Measurements from ENCODE around the gene WDPCP.

DNA sequence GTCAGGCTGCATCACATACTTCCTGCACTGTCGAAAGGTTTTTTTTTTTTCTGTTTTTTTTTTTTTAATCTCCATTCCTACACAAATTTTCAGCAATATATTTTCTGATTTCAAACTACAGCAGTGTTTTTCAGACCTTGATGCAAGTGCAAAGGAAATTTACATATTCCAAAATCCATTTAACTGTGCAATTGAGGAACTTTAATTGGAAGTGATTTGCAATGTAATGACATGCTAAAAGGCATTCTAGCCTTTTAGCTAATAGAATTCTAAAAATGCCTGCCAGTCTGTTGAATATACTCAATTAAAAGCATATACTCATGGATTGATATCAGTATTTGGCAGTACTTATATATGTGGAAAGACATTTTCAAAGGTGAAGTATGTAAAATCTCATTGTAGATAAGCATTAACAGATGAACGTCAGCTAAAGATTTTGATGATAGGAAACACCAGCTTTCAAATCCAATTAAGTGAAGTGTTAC is 327.1 kb downstream of the WDPCP start:
- TF ChIP-seq MYC (IDR thresholded peaks at IDR 0.05; ENCODE audit: low read depth, low read length) (no peak), POLR2A (IDR thresholded peaks at IDR 0.05; ENCODE audit: extremely low read depth, insufficient read length) (no peak)
- TF ChIP-seq, protein P1, sequence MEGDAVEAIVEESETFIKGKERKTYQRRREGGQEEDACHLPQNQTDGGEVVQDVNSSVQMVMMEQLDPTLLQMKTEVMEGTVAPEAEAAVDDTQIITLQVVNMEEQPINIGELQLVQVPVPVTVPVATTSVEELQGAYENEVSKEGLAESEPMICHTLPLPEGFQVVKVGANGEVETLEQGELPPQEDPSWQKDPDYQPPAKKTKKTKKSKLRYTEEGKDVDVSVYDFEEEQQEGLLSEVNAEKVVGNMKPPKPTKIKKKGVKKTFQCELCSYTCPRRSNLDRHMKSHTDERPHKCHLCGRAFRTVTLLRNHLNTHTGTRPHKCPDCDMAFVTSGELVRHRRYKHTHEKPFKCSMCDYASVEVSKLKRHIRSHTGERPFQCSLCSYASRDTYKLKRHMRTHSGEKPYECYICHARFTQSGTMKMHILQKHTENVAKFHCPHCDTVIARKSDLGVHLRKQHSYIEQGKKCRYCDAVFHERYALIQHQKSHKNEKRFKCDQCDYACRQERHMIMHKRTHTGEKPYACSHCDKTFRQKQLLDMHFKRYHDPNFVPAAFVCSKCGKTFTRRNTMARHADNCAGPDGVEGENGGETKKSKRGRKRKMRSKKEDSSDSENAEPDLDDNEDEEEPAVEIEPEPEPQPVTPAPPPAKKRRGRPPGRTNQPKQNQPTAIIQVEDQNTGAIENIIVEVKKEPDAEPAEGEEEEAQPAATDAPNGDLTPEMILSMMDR (IDR thresholded peaks at IDR 0.05; ENCODE audit: low read depth, low read length): no peak
- TF ChIP-seq, protein P2, sequence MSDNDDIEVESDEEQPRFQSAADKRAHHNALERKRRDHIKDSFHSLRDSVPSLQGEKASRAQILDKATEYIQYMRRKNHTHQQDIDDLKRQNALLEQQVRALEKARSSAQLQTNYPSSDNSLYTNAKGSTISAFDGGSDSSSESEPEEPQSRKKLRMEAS (IDR thresholded peaks at IDR 0.05; ENCODE audit: low read depth, low read length): no peak

All from NB4 (cell line).